ENCODE data around the gene PSIP1.
"Not testable (repeated sequence)": the region's sequence is repeated elsewhere in the genome, so short reads cannot be mapped to it uniquely, and the experiment has no call there.

The PSIP1 gene

GRCh38 chr9:15433661-15434060 is 77.1 kb downstream of the PSIP1 start:
- DNase-seq (ENCODE audit: low read depth, low spot score) = no peak

- DNase-seq (ENCODE audit: low read depth, low spot score) = no peak
Observed at GRCh38 chr9:15433191-15433590, 77.6 kb downstream of the PSIP1 start.

GRCh38 chr9:15430920-15431844 is 79.6 kb downstream of the PSIP1 start:
- no peak for DNase-seq (ENCODE audit: low read depth, low spot score)

GRCh38 chr9:15427702-15428101 is 83.1 kb downstream of the PSIP1 start:
- DNase-seq (ENCODE audit: low read depth, low spot score) = not testable (repeated sequence)

GRCh38 chr9:15426019-15426418 is 84.8 kb downstream of the PSIP1 start:
- no peak for DNase-seq (ENCODE audit: low read depth, low spot score)

- DNase-seq (ENCODE audit: low read depth, low spot score) = no peak
Observed at GRCh38 chr9:15423231-15423985, 87.4 kb downstream of the PSIP1 start.

- DNase-seq (ENCODE audit: low read depth, low spot score) = peak; percentile 68
Observed at GRCh38 chr9:15422372-15423230, 88.2 kb downstream of the PSIP1 start, which contains the start of gene SNAPC3. Gene SNAPC3, plus strand, starts transcription at chr9:15422876. Its CDS starts 4 bp downstream, at chr9:15422880.

GRCh38 chr9:15421990-15422371 is 88.8 kb downstream of the PSIP1 start:
- no peak for DNase-seq (ENCODE audit: low read depth, low spot score)

GRCh38 chr9:15421532-15421931 is 89.2 kb downstream of the PSIP1 start:
- no peak for DNase-seq (ENCODE audit: low read depth, low spot score)

- DNase-seq (ENCODE audit: low read depth, low spot score) = no peak
Observed at GRCh38 chr9:15420796-15421195, 90.0 kb downstream of the PSIP1 start.

GRCh38 chr9:15417626-15418025 is 93.1 kb downstream of the PSIP1 start:
- no peak for DNase-seq (ENCODE audit: low read depth, low spot score)

- no peak for DNase-seq (ENCODE audit: low read depth, low spot score)
Observed at GRCh38 chr9:15416880-15417279, 93.9 kb downstream of the PSIP1 start.

Data from activated naive CD8-positive, alpha-beta T cell treated with anti-CD3 and anti-CD28 coated beads, Interleukin-2, amount 50 U/mL, for 16 hours (primary cell).